HG03378 (cell line): ENCODE results near the gene OR8B4.
"Not testable (repeated sequence)": the region's sequence is repeated elsewhere in the genome, so short reads cannot be mapped to it uniquely, and the experiment has no call there.

Source experiments
- ATAC-seq: cut with Tn5 transposase; IDR thresholded peaks from one replicate; pipeline ENCODE4 v1.9.1; 2021; ENCODE audit warnings: mild to moderate bottlenecking, moderate library complexity; ENCODE audit not compliant: unreplicated experiment

Gene OR8B4

GRCh38 chr11:124424384-124424921, at the start of gene OR8B4:
Gene OR8B4, minus strand, starts transcription at chr11:124424871. Its CDS starts 0 bp downstream, at chr11:124424871.
- no peak for ATAC-seq

DNA sequence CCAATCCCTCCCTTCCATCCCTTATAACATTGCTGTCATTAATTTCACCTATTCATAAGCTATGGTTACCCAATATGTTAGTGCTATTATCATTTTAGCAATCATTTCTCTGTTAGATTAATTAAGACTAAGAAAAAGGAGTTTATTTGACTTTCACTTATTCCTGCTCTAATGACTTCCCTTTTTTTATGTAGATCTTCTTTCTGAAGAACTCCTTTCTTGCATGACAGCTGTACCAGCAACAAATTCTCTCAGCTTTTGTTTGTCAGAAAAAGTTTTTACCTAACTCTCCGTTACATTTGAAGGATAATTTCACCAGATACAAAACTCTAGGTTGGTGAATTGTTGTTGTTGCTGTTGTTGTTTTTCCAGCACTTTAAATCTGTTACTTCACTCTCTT, 49.4 kb upstream of the OR8B4 start:
- no peak for ATAC-seq

- no peak for ATAC-seq
Observed at GRCh38 chr11:124473476-124473875, 48.8 kb upstream of the OR8B4 start.

DNA sequence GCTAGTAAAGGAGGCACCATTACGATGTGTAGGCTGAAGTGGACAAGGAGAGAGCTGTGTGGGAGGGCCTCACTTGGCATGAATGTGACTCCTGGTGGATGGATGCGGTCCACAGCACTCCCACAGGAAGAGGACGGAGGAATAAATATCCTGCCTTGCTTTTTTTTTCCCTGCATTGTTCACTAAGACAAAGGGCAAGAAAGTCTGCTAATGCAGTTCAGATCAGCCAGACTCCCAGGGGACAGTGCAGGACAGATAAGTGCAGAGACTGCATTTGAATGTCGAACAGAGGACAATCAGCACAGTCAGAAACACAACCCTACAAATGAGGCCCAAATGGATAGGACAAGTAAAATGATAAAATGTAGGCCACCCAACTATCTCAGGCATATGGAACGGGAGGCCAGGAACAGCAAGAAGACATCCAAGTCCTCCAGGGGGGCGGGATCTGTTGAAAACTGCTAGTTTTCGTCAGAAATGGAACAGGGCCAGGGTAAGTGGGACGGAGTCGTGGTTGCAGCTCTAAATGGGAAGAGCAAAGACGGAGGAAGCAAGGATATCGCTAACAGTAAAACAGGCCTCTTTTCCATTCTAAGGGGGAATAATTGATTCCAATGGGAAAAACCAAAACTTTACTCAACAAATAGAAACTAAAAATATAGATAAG, 46.0 kb upstream of the OR8B4 start:
- no peak for ATAC-seq

GRCh38 chr11:124467381-124467927, 42.8 kb upstream of the OR8B4 start:
- ATAC-seq = no peak

- no peak for ATAC-seq
Observed at GRCh38 chr11:124465368-124465767, 40.7 kb upstream of the OR8B4 start.

GRCh38 chr11:124463990-124464389, 39.3 kb upstream of the OR8B4 start:
- no peak for ATAC-seq

DNA sequence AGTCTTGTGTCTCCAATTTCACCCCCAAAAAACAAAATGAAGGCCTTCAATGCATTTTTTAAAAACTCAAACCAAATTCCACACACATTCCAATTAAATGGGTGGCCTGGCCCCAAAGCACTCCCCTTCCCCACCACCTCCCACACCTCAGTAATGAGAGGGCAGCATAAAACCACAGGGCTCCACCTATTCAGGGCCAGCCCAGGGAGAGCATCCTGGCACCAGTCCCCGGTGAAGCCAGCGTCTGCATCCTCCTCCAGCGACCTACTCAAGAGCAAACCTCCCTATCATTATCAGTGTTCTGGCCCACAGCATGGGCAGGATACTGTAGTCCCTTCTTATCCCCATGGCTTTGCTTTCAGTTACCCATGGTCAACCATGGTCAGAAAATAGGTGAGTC, 38.7 kb upstream of the OR8B4 start:
- no peak for ATAC-seq

- no peak for ATAC-seq
Observed at GRCh38 chr11:124460459-124460858, 35.8 kb upstream of the OR8B4 start.

- not testable (repeated sequence) for ATAC-seq
Observed at GRCh38 chr11:124459379-124459778, 34.7 kb upstream of the OR8B4 start.

GRCh38 chr11:124454552-124454951, 29.9 kb upstream of the OR8B4 start:
- no peak for ATAC-seq

DNA sequence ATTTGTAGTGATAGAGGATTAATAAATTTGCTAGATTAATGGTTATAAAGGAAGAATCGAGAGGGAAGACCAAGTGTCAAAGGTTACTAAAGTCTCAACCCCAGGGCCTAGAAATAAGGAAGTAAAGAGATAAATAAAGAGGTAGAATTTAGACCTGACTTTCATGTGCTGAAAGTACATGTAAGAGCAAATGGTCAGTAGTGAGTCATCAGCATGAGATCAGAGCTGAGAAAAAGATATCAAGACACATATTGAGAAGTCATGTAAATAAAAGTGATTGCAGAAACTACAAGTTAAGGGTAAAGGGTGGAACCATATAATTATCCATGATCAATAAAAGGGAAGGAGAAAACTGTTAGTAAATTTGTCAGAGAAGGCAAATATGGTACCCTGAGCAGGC, 22.2 kb upstream of the OR8B4 start:
- no peak for ATAC-seq

GRCh38 chr11:124445646-124446150, 21.0 kb upstream of the OR8B4 start, which contains the start of gene OR8B8:
Gene OR8B8, minus strand, starts transcription at chr11:124445696. Its CDS starts 4,611 bp downstream, at chr11:124441085.
- ATAC-seq = no peak

GRCh38 chr11:124442847-124443246, 18.2 kb upstream of the OR8B4 start:
- ATAC-seq = no peak

DNA sequence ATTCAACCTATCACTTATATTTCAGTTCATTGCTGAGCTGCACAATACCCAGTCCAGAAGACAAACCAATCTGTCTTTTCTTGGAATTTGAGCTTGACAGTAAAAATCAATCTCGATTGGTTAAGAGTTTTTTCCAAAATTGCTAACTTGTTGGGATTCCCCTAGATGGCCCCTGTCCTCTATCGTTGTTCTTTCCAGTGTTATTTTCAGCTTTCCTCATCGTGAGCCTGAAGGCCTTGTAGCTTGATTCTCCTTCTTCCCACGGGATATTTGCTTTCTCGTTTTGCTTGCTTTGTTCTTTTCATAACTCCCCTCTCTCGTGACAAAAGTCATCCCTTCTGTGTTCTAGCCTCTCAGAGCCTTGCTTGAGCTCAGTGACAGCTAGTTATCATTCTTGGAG, 17.8 kb upstream of the OR8B4 start:
- no peak for ATAC-seq

DNA sequence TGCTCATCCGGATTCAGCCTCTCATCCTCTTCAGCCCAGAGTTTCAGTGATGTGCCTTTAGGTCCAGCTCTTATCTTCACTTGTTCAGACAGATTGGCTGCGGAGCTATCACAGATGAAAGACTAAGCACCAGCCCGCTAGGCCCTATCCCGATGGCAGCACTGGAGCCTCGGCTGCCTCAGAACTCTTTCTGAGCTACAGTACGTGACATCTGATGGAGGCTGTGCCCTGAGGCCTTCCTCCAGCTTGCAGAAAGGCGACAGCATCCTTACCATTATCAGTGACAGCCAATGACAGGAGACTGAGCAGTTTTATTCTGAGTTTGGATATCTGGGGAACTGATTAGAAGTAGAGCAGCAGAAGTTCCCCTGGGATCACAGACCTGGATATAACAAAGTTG, 16.8 kb upstream of the OR8B4 start:
- ATAC-seq = no peak

DNA sequence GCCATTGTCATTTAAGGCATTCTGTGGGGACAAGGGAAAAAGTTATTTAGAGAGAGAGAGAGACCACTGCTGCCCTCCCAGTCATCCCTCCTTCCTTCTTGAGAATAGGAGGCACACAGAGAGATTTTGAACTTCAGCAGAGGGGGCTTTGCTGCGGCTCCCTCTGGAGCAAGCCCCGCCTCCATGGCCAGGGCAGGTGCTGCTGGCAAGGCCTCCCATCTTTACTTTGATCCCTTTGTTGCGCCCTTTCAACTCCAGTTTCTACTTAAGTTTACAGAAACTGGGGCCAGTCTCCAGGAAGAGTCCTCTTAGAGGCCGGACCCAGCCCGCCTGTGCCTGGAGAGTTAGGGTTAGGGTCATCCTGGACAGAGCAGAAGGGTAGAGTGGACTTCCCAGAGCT, 16.4 kb upstream of the OR8B4 start:
- no peak for ATAC-seq

- ATAC-seq = no peak
Observed at GRCh38 chr11:124440608-124441007, 15.9 kb upstream of the OR8B4 start.

DNA sequence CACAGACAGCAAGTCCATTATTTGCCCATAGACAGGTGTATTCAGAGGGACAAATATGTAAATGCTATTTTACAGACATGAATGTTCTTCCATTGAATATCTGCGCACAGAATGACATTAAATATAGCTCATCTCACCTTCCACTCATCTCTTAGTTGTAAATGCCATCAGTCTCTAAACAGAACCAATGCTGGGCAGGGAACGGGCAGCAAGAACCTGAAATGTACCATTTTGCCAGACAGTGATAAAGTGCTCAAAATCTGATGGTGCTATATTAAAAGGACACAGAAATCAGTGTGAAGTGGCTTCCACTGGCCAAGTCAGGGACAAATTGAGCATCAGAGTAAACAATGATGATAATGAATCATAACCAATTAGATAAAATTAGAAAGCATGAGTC, 10.0 kb upstream of the OR8B4 start:
- ATAC-seq = no peak

DNA sequence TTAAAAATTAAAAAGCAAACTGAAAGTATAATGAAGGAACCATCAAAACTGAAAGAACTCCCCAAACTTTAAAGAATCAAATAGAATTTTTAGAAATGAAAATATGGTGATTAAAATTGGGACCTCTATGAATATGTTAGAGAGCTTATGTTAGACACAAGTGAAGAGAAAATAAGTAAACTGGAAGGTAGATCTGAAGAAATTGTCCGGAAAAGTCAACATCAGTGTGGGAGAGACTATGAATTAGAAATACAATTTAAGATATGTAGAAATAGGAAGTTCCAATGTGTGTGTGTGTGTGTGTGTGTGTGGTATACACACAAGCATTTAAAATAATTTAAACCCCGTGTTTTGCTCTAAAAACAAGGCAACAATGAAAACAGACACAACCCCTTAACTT, 4.9 kb upstream of the OR8B4 start:
- ATAC-seq = no peak

GRCh38 chr11:124421043-124421442, 3.6 kb downstream of the OR8B4 start:
- no peak for ATAC-seq

- ATAC-seq = no peak
Observed at GRCh38 chr11:124415356-124415923, 9.2 kb downstream of the OR8B4 start.
